Omental fat pad (tissue), 4 donors: ENCODE data around the gene HLCS. TPM values are rescaled to one million over a fixed set of nuclear protein-coding genes. Genes with fewer than 3 reads are reported as not detected.
A peak's percentile ranks its signal among the peaks of the same experiment; 100 is the strongest.

ENCODE experiments used
- ATAC-seq: fragments of 150-250 bp; one replicate; pipeline ENCODE4 v1.9.1; 2016; ENCODE audit warnings: mild to moderate bottlenecking, moderate library complexity; ENCODE audit not compliant: low FRiP score
- DNase-seq: peaks from one replicate; pipeline ENCODE4 v3.0.0-alpha.2; 2019; ENCODE audit warnings: low spot score
- total RNA-seq, 4 donors: library from RNA; depleted of rRNA; stranded (reverse); fragments of >200 nt; gene quantifications; one replicate each; pipeline ENCODE4 v1.1.0, GENCODE V29; 2016
- TF ChIP-seq, protein P1 (sequence below), 3 donors: fragments of 450-650 bp; IDR thresholded peaks; one replicate each; pipeline ENCODE4 v1.5.1; 2016 to 2017; ENCODE audit warnings: antibody characterized with exemption in 3 of 3, mild to moderate bottlenecking in 3 of 3, moderate library complexity in 2 of 3

The HLCS gene
- total RNA-seq, 4 donors from 2014 or later, result 14.3 to 19.3 (median 17.6) TPM

DNA sequence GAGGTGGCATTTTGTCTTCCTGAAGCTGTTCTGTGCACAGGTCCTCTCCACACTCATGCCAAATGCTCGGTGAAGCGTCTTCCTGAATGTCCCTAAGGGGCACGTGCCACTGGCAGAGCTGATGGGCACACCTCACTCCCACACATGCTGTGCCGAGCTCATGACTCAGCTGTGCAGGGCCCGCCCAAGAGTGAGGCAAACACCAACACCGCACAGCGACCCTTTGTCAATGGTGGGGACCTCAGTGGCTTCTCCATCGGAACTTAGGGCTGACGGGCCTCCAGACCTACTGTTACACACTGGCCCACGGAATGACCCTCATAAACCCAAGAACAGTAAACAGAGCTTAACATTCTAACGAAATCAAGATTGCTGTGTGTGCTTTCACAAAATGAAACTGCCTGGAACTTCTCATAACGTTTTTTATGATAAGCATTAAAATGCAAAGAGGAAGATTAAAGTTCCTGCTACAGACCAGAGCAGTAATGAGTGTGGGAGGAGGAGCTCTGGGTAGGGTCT is 178.3 kb downstream of the HLCS start:
- TF ChIP-seq, protein P1, sequence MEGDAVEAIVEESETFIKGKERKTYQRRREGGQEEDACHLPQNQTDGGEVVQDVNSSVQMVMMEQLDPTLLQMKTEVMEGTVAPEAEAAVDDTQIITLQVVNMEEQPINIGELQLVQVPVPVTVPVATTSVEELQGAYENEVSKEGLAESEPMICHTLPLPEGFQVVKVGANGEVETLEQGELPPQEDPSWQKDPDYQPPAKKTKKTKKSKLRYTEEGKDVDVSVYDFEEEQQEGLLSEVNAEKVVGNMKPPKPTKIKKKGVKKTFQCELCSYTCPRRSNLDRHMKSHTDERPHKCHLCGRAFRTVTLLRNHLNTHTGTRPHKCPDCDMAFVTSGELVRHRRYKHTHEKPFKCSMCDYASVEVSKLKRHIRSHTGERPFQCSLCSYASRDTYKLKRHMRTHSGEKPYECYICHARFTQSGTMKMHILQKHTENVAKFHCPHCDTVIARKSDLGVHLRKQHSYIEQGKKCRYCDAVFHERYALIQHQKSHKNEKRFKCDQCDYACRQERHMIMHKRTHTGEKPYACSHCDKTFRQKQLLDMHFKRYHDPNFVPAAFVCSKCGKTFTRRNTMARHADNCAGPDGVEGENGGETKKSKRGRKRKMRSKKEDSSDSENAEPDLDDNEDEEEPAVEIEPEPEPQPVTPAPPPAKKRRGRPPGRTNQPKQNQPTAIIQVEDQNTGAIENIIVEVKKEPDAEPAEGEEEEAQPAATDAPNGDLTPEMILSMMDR (IDR thresholded peaks at IDR 0.05), result no peak
- peak; percentile 47 for ATAC-seq
- no peak for DNase-seq

DNA sequence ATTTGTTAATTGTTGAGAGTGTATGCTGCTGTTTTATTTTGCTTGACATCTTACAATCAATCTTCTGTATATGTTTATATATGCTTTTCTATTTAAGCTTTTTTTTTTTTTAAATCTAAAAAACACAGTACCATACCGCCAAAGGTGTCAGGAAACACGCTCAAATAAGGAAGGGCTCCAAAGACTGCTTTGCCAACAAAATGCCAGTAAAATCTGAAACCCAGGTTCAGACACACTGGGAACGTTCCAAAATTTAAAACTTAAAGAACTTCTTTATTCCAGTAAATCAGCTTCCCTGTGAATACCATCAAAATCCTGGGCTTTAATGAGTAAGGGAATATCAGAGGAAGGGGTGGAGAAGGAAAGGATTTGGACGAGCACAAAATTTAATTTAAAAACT is 180.3 kb downstream of the HLCS start:
- TF ChIP-seq, protein P1 (IDR thresholded peaks at IDR 0.05), result no peak
- ATAC-seq, result no peak
- DNase-seq, result no peak

DNA sequence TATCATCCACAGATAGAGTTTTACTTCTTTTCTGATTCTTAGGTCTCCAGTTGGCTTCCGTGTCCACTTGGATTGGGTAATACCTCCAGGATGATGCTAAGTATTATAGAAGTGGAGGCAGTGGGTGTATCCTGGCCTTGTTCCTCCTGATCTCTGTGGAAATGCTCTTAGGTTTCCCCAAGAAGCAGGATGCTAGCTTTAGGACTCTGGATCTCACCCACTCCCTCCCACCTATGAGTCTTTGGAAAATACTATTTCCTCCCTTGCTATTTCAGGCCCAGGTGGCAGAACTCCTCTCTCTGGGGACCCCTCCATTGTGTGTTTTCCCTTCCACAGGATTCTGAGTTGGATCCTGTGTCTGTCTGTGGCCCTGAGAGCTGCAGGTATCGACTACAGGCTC is 180.9 kb downstream of the HLCS start:
- DNase-seq, result no peak
- ATAC-seq, result peak; percentile 25
- TF ChIP-seq, protein P1 (IDR thresholded peaks at IDR 0.05), result no peak

DNA sequence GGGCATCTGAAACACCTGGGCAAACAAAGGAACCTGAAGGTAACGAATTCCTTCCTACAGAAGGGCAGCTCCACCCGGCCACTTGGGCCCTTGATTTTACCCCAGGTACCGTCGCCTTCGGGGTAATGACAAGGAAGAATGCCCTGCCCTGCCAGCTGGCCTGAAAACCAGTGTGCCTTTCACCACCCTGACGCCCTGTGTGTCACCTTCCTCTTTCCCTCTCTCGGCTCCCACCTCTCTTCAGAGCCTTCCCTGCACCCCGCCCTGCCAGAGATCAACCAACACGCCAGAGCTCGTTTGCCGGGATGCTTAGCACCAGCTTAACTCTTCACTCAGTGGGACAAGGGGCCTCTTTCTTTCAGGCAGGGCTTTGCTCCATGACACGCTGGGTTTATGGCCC is 181.5 kb downstream of the HLCS start:
- DNase-seq (no peak), ATAC-seq (no peak)
- TF ChIP-seq, protein P1 (IDR thresholded peaks at IDR 0.05), result no peak

DNA sequence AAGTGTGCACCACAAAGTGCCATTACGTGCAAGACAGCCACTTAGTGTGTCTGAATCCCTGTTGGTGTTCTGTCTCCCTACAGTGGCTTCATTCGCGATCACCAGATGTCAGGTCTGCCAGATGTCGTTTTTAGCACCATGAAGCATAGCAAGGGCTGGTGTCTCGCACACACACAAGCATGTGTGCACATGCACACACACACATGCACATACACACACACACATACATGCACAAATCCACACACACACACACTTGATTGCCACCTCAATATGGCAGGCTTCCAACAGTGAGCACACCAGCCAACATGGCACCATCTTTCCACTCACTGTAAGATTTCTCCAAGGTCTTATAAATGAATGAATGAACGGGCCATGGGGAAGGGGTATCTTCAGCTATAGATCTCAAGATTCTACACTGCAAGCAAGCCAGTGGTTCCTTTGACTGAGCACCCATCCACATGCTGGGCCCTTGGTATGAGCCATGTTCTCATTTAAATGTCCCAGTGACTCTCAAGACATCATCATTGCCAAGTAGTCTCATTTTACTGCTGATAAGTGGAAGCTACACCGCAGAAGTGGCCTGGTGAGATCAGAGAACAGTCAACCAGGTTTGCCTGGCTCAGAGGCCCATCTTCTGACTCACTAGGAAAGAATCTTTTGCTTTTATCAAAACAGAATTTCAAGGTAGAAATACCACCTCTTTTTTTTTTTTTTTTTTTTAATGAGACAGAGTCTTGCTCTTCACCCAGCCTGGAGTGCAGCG is 182.7 kb downstream of the HLCS start:
- TF ChIP-seq, protein P1 (IDR thresholded peaks at IDR 0.05), result no peak
- DNase-seq, result no peak
- peak; percentile 62 for ATAC-seq

DNA sequence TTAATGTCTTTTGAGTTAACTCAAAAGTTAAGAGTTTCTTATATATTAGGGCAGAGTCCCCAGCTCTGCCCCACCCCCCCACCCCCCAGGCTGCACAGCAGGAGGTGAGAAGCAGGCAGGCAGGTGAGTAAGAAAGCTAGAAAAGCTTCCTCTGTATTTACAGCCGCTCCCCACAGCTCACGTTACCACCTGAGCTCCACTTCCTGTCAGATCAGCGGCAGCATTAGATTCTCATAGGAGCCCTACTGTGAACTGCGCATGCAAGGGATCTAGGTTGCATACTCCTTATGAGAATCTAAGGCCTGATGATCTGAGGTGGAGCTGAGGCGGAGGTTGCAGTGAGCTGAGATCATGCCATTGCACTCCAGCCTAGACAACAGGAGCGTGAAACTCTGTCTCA is 185.6 kb downstream of the HLCS start:
- TF ChIP-seq, protein P1 (IDR thresholded peaks at IDR 0.05), result no peak
- DNase-seq (no peak), ATAC-seq (no peak)
